HG02763 (cell line): ENCODE measurements around the gene RANBP17.

Experiments
- ATAC-seq: cut with Tn5 transposase; IDR thresholded peaks from one replicate; pipeline ENCODE4 v1.9.1; 2021; ENCODE audit warnings: mild to moderate bottlenecking, moderate library complexity; ENCODE audit not compliant: unreplicated experiment

Gene RANBP17

GRCh38 chr5:171342362-171343111 lies 480.7 kb downstream of the RANBP17 start:
- no peak for ATAC-seq

GRCh38 chr5:171344936-171345608 lies 483.3 kb downstream of the RANBP17 start:
- ATAC-seq = no peak
